ENCODE results near the gene OR1J1. TPM values are rescaled to one million over a fixed set of nuclear protein-coding genes. Genes with fewer than 3 reads are reported as not detected.

Gene OR1J1
- total and polyA plus RNA-seq, 2 donors (not counting 1 experiment from before 2014, with no cell fraction given) = not detected

DNA sequence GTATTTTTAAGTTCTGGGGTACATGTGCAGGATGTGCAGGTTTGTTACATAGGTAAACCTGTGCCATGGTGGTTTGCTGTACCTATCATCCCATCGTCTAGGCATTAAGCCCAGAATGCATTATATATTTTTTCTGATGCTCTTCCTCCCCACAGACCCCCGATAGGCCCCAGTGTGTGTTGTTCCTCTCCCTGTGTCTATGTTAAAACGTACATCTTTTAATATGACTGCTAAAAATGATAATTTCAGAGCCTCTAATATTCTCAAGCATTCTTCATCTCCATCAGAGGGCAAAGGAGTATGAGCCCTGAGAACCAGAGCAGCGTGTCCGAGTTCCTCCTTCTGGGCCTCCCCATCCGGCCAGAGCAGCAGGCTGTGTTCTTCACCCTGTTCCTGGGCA is 32.8 kb upstream of the OR1J1 start, which contains the start of gene OR1J2:
Gene OR1J2, plus strand, starts transcription at position 301 of the 400 bp plus-strand sequence. Its CDS starts 0 bp downstream, at position 301.
- H3K4me1 ChIP-seq (ENCODE audit: control insufficient read depth, extremely low read depth, insufficient read depth, low read length) = no peaks in the 10 kb centered on the region
- no peak within 1 kb of the TSS for H3K4me2 ChIP-seq (ENCODE audit: extremely low read depth, insufficient read depth, low read length)
- H3K9me3 ChIP-seq (ENCODE audit: control insufficient read depth, insufficient read depth, low read depth, low read length) = no peaks in the 10 kb centered on the region
- DNase-seq (ENCODE audit: low read depth in 2 of 2) = no peak
- H3K9ac ChIP-seq (ENCODE audit: insufficient read depth, low read length) = no peak within 1 kb of the TSS
- no peak within 1 kb of the TSS for H3K4me3 ChIP-seq (replicated peaks in 1 of 4; ENCODE audit: control extremely low read depth in 1 of 4, insufficient read depth in 1 of 4, low read depth in 3 of 4, low read length in 4 of 4)
- TF ChIP-seq CTCF (conservative IDR thresholded peaks at IDR 0.05 in 1 of 2, IDR thresholded peaks at IDR 0.05 in 1 of 2; ENCODE audit: low read depth in 1 of 2, low read length in 2 of 2) = no peak
- no peak for TF ChIP-seq EZH2 (IDR thresholded peaks at IDR 0.05; ENCODE audit: low read length, missing control alignments)
- no peaks in the 10 kb centered on the region for H4K20me1 ChIP-seq (ENCODE audit: control insufficient read depth, extremely low read depth, insufficient read depth, low read length)
- no peaks in the 10 kb centered on the region for H3K36me3 ChIP-seq (ENCODE audit: control insufficient read depth, insufficient read depth, low read length)
- H3K27ac ChIP-seq (ENCODE audit: insufficient read depth, low read length) = no peak within 1 kb of the TSS
- H2AFZ ChIP-seq (ENCODE audit: low read length) = no peak within 1 kb of the TSS
- no peaks in the 10 kb centered on the region for H3K27me3 ChIP-seq (ENCODE audit: control insufficient read depth, insufficient read depth, low read length)
- no peaks in the 10 kb centered on the region for H3K79me2 ChIP-seq (ENCODE audit: control insufficient read depth, insufficient read depth, low read length)

- no peak overlapping the region for H3K4me3 ChIP-seq (replicated peaks in 1 of 4; ENCODE audit: control extremely low read depth in 1 of 4, insufficient read depth in 1 of 4, low read depth in 3 of 4, low read length in 4 of 4)
- H3K9me3 ChIP-seq (ENCODE audit: control insufficient read depth, insufficient read depth, low read depth, low read length) = no peaks in the 10 kb centered on the region
- no peaks in the 10 kb centered on the region for H3K36me3 ChIP-seq (ENCODE audit: control insufficient read depth, insufficient read depth, low read length)
- no peaks in the 10 kb centered on the region for H3K79me2 ChIP-seq (ENCODE audit: control insufficient read depth, insufficient read depth, low read length)
- no peak overlapping the region for H2AFZ ChIP-seq (ENCODE audit: low read length)
- no peak overlapping the region for H3K9ac ChIP-seq (ENCODE audit: insufficient read depth, low read length)
- H3K27ac ChIP-seq (ENCODE audit: insufficient read depth, low read length) = no peak overlapping the region
- DNase-seq (ENCODE audit: low read depth in 2 of 2) = no peak
- H3K4me2 ChIP-seq (ENCODE audit: extremely low read depth, insufficient read depth, low read length) = no peak overlapping the region
- H3K27me3 ChIP-seq (ENCODE audit: control insufficient read depth, insufficient read depth, low read length) = no peaks in the 10 kb centered on the region
- TF ChIP-seq CTCF (conservative IDR thresholded peaks at IDR 0.05 in 1 of 2, IDR thresholded peaks at IDR 0.05 in 1 of 2; ENCODE audit: low read depth in 1 of 2, low read length in 2 of 2) (no peak), EZH2 (IDR thresholded peaks at IDR 0.05; ENCODE audit: low read length, missing control alignments) (no peak)
- H3K4me1 ChIP-seq (ENCODE audit: control insufficient read depth, extremely low read depth, insufficient read depth, low read length) = no peaks in the 10 kb centered on the region
- no peaks in the 10 kb centered on the region for H4K20me1 ChIP-seq (ENCODE audit: control insufficient read depth, extremely low read depth, insufficient read depth, low read length)
Observed at GRCh38 chr9:122506964-122507363, 29.2 kb upstream of the OR1J1 start.

DNA sequence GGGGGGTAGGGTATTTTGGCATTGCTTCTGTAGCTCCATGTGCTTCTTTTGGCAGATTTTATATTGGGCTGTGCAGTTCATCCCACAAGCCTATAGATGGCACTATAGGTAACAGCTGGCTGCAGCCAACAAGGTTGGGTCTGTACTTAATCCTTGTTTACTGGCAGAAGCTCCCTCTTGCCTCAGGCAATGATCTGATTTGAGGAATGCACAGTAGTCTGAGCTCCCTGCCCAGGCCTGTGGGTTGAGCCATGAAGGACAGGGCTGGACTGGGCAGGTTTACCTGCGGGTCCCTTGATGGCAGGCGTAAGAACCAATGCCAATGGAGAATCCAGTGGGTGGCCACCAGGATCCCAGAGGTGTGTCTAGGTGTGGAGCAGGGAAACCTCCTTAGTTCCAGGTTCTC is 21.2 kb upstream of the OR1J1 start:
- Histone ChIP-seq H3K9me3 (ENCODE audit: control insufficient read depth, insufficient read depth, low read depth, low read length) (no peaks in the 10 kb centered on the region), H3K27me3 (ENCODE audit: control insufficient read depth, insufficient read depth, low read length) (no peaks in the 10 kb centered on the region), H3K4me2 (ENCODE audit: extremely low read depth, insufficient read depth, low read length) (no peak overlapping the region), H3K4me3 (replicated peaks in 1 of 4; ENCODE audit: control extremely low read depth in 1 of 4, insufficient read depth in 1 of 4, low read depth in 3 of 4, low read length in 4 of 4) (no peak overlapping the region), H2AFZ (ENCODE audit: low read length) (no peak overlapping the region), H3K79me2 (ENCODE audit: control insufficient read depth, insufficient read depth, low read length) (no peaks in the 10 kb centered on the region), H3K27ac (ENCODE audit: insufficient read depth, low read length) (no peak overlapping the region), H3K4me1 (ENCODE audit: control insufficient read depth, extremely low read depth, insufficient read depth, low read length) (no peaks in the 10 kb centered on the region), H3K36me3 (ENCODE audit: control insufficient read depth, insufficient read depth, low read length) (no peaks in the 10 kb centered on the region), H3K9ac (ENCODE audit: insufficient read depth, low read length) (no peak overlapping the region), H4K20me1 (ENCODE audit: control insufficient read depth, extremely low read depth, insufficient read depth, low read length) (no peaks in the 10 kb centered on the region)
- no peak for TF ChIP-seq EZH2 (IDR thresholded peaks at IDR 0.05; ENCODE audit: low read length, missing control alignments)
- TF ChIP-seq CTCF (conservative IDR thresholded peaks at IDR 0.05 in 1 of 2, IDR thresholded peaks at IDR 0.05 in 1 of 2; ENCODE audit: low read depth in 1 of 2, low read length in 2 of 2) = peak; percentile 63 to 85
- DNase-seq (ENCODE audit: low read depth in 2 of 2) = peak; percentile 16 to 37

Measured in fibroblast of lung (primary cell).